H1 (cell line): ENCODE measurements around the gene RBM43. TPM values are rescaled to one million over a fixed set of nuclear protein-coding genes. Genes with fewer than 3 reads are reported as not detected.

Source experiments
- CTCF ChIA-PET: fragments of 300-600 bp; sonication (Branson Sonifier 250); formaldehyde crosslinking; loops from one replicate; lab custom pipeline; 2021; ENCODE audit not compliant: partially characterized antibody; lab: Charles Lee
- POLR2A ChIA-PET: fragments of 300-600 bp; sonication (Branson Sonifier 250); formaldehyde crosslinking; loops from one replicate; lab custom pipeline; 2021; ENCODE audit warnings: inconsistent platforms; ENCODE audit not compliant: partially characterized antibody; lab: Charles Lee
- DNase-seq, 2 experiments: peaks; one replicate each; pipeline versions ENCODE4 v3.0.0 to v3.0.0-alpha.2; 2010 to 2022; ENCODE audit warnings: low spot score in 2 of 2, low read depth in 1 of 2, mixed read lengths in 1 of 2
- FAIRE-seq: peaks from 2 replicates; lab custom pipeline; 2011; peaks lifted over from hg19 to GRCh38; lab: Jason Lieb, UNC
- H2AFZ ChIP-seq: 2 replicates; pipeline ENCODE4 v1.8.1; 2012; ENCODE audit warnings: low read length, inconsistent platforms
- H2AK5ac ChIP-seq: 2 replicates; pipeline ENCODE4 v1.6.1; 2013; ENCODE audit warnings: low read depth, low read length
- H2BK120ac ChIP-seq: replicated peaks from 2 replicates; pipeline ENCODE3; 2013; ENCODE audit warnings: low read depth, low read length, inconsistent platforms
- H2BK12ac ChIP-seq: 2 replicates; pipeline ENCODE4 v1.6.1; 2013; ENCODE audit warnings: low read depth, low read length
- H2BK15ac ChIP-seq: 2 replicates; pipeline ENCODE4 v1.6.1; 2013; ENCODE audit warnings: low read length
- H2BK20ac ChIP-seq: 2 replicates; pipeline ENCODE4 v1.6.1; 2013; ENCODE audit warnings: low read length
- H2BK5ac ChIP-seq: 2 replicates; pipeline ENCODE4 v1.6.1; 2013; ENCODE audit warnings: low read depth, low read length
- H3K14ac ChIP-seq: 2 replicates; pipeline ENCODE4 v1.6.1; 2013; ENCODE audit warnings: inconsistent platforms; ENCODE audit not compliant: insufficient read length
- H3K18ac ChIP-seq: 2 replicates; pipeline ENCODE4 v1.6.1; 2013; ENCODE audit warnings: low read length; ENCODE audit errors: extremely low read depth
- H3K23ac ChIP-seq: 2 replicates; pipeline ENCODE4 v1.6.1; 2013; ENCODE audit warnings: inconsistent platforms; ENCODE audit not compliant: insufficient read length
- H3K23me2 ChIP-seq: 2 replicates; pipeline ENCODE4 v1.6.1; 2013; ENCODE audit warnings: low read depth, low read length
- H3K27ac ChIP-seq: 2 replicates; pipeline ENCODE4 v1.6.1; 2011; ENCODE audit warnings: low read depth, low read length, inconsistent platforms
- H3K27me3 ChIP-seq, 4 experiments: replicated peaks in 1 of 4; 1 replicate in 1 of 4; 2 replicates in 3 of 4; pipeline versions ENCODE4 v1.6.1 to v1.8.1; 2011 to 2013; ENCODE audit warnings: low read length in 3 of 4, mild to moderate bottlenecking in 3 of 4, inconsistent platforms in 2 of 4, mixed read lengths in 2 of 4, moderate library complexity in 1 of 4; ENCODE audit not compliant: control insufficient read depth in 3 of 4, insufficient read depth in 3 of 4; ENCODE audit errors: extremely low read depth in 1 of 4
- H3K36me3 ChIP-seq, 4 experiments: 2 replicates each; pipeline versions ENCODE4 v1.6.1 to v1.8.1; 2011 to 2013; ENCODE audit warnings: mild to moderate bottlenecking in 4 of 4, low read length in 3 of 4, moderate library complexity in 2 of 4, control low read depth in 1 of 4, inconsistent platforms in 1 of 4; ENCODE audit not compliant: insufficient read depth in 4 of 4, control insufficient read depth in 2 of 4
- H3K4ac ChIP-seq: replicated peaks from 2 replicates; pipeline ENCODE3; 2013; ENCODE audit warnings: low read length, low read depth, mixed read lengths, inconsistent platforms; ENCODE audit not compliant: insufficient read length
- H3K4me1 ChIP-seq, 4 experiments: replicated peaks in 1 of 4; 1 replicate in 1 of 4; 2 replicates in 3 of 4; pipeline versions ENCODE4 v1.6.1 to v1.8.1; 2011 to 2013; ENCODE audit warnings: low read length in 3 of 4, inconsistent platforms in 2 of 4, mixed read lengths in 1 of 4; ENCODE audit not compliant: insufficient read depth in 4 of 4, control insufficient read depth in 3 of 4
- H3K4me2 ChIP-seq, 2 experiments: 2 replicates each; pipeline versions ENCODE4 v1.6.1 to v1.8.1; 2011 to 2013; ENCODE audit warnings: low read depth in 2 of 2, low read length in 2 of 2, control low read depth in 1 of 2, inconsistent platforms in 1 of 2, mild to moderate bottlenecking in 1 of 2; ENCODE audit not compliant: insufficient read depth in 1 of 2
- H3K4me3 ChIP-seq, 4 experiments: fragments of 200-600, 300-600 bp in 1 of 4; sonication (generic), shearing (Covaris generic), sonication (Bioruptor Twin) in 1 of 4; 2 replicates each; pipeline versions ENCODE4 v1.5.1 to v1.8.1; 2011 to 2016; ENCODE audit warnings: low read length in 4 of 4, low read depth in 3 of 4, control low read depth in 2 of 4, inconsistent platforms in 2 of 4, mild to moderate bottlenecking in 2 of 4, mixed read lengths in 1 of 4, moderate library complexity in 1 of 4; ENCODE audit not compliant: insufficient read depth in 2 of 4; ENCODE audit errors: extremely low read depth in 1 of 4
- H3K56ac ChIP-seq: replicated peaks from 2 replicates; pipeline ENCODE3; 2013; ENCODE audit warnings: low read depth, mild to moderate bottlenecking, mixed read lengths, low read length, inconsistent platforms; ENCODE audit not compliant: insufficient read length
- H3K79me1 ChIP-seq: 2 replicates; pipeline ENCODE4 v1.6.1; 2013; ENCODE audit warnings: low read depth, low read length, control low read depth
- H3K79me2 ChIP-seq, 2 experiments: 2 replicates each; pipeline versions ENCODE4 v1.6.1 to v1.8.1; 2012 to 2013; ENCODE audit warnings: low read length in 2 of 2, mild to moderate bottlenecking in 2 of 2, inconsistent platforms in 1 of 2; ENCODE audit not compliant: insufficient read depth in 2 of 2, control insufficient read depth in 1 of 2
- H3K9ac ChIP-seq, 4 experiments: replicated peaks in 1 of 4; 1 replicate in 1 of 4; 2 replicates in 3 of 4; pipeline versions ENCODE4 v1.6.1 to v1.8.1; 2011 to 2013; ENCODE audit warnings: low read depth in 3 of 4, low read length in 3 of 4, control low read depth in 2 of 4, mild to moderate bottlenecking in 2 of 4, moderate library complexity in 2 of 4, inconsistent platforms in 1 of 4; ENCODE audit errors: extremely low read depth in 1 of 4
- H3K9me3 ChIP-seq, 2 experiments: 2 replicates each; pipeline versions ENCODE4 v1.6.1 to v1.8.1; 2012 to 2013; ENCODE audit warnings: mild to moderate bottlenecking in 2 of 2, moderate library complexity in 2 of 2, control low read depth in 1 of 2, inconsistent platforms in 1 of 2, low read depth in 1 of 2, low read length in 1 of 2, mixed read lengths in 1 of 2; ENCODE audit not compliant: insufficient read depth in 2 of 2
- H4K20me1 ChIP-seq, 2 experiments: replicated peaks in 1 of 2; 2 replicates each; pipeline versions ENCODE3 to v1.8.1; 2011 to 2013; ENCODE audit warnings: inconsistent platforms in 2 of 2, low read length in 2 of 2, mild to moderate bottlenecking in 1 of 2; ENCODE audit not compliant: insufficient read depth in 2 of 2, control insufficient read depth in 1 of 2
- H4K5ac ChIP-seq: 2 replicates; pipeline ENCODE4 v1.6.1; 2013; ENCODE audit warnings: low read length, low read depth, mixed read lengths, inconsistent platforms; ENCODE audit not compliant: insufficient read length
- H4K8ac ChIP-seq: 2 replicates; pipeline ENCODE4 v1.8.0; 2013; ENCODE audit warnings: mild to moderate bottlenecking, moderate library complexity, low read length, inconsistent platforms; ENCODE audit not compliant: insufficient read depth; ENCODE audit errors: extremely low read depth
- H4K91ac ChIP-seq: replicated peaks from 2 replicates; pipeline ENCODE3; 2013; ENCODE audit warnings: low read length, mixed read lengths, inconsistent platforms; ENCODE audit not compliant: insufficient read length
- WGBS, 2 experiments: shearing (Covaris generic) in 1 of 2; methylation state at CpG; one replicate each; pipeline versions ENCODE4 v1.1.6 to v1.1.7; 2013 to 2015; ENCODE audit warnings: low lambda C conversion rate in 2 of 2, mixed read lengths in 2 of 2, inconsistent platforms in 1 of 2, low coverage in 1 of 2, missing lambda C conversion rate in 1 of 2; ENCODE audit not compliant: insufficient replicate concordance in 2 of 2, insufficient coverage in 1 of 2, insufficient read length in 1 of 2; ENCODE audit errors: extremely low coverage in 1 of 2, missing lambda C conversion rate in 1 of 2; 5-methylcytosine and 5-hydroxymethylcytosine counted together
- polyA plus RNA-seq, 7 experiments: library from polyadenylated mRNA; depleted of rRNA in 3 of 7; stranded (reverse) in 5 of 7; unstranded in 2 of 7; fragments of >200 nt in 5 of 7; fragments of 200-250 nt in 2 of 7; gene quantifications; 1 replicate in 5 of 7; 2 replicates in 1 of 7; 4 replicates in 1 of 7; pipeline versions ENCODE4 v1.2.1 to v1.2.3, GENCODE V29; 2011 to 2013; ENCODE audit warnings: missing spikeins in 2 of 7, mixed read lengths in 2 of 7
- total RNA-seq: library from RNA; stranded (reverse); fragmentation: NEBNext Ultra II Directional; extraction: Animal tissue kit (Norgen Biotek cat#: 25700); gene quantifications from 2 replicates; pipeline ENCODE4 v1.2.1, GENCODE V29; 2021
- TF ChIP-seq, protein P1 (sequence below): IDR thresholded peaks from 2 replicates; pipeline ENCODE4 v1.6.1; 2012; ENCODE audit warnings: inconsistent platforms

RBM43 gene
- total and polyA plus RNA-seq, 2 of the 8 experiments (the other 6 are each of a cell fraction or from before 2014, with no cell fraction given): 1.7 to 2.0 TPM

DNA sequence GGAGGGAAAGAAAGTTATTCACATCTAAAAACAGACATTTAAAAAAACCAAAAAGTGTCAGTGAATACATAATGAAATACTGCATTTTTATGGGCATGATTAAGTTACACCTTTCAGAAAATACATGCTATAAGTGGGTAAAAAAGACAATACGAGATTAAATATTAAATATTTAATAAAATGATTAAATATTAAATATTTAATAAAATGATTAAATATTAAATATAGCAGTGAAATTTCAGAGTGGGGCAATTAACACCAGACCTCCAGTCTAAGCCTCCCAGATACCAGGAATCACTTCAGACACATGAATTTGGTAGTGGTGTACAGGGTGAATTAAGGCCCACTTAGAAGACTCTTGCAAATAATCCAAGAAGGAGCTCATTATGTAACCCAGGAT lies 15.5 kb downstream of the RBM43 start:
- H3K4me1 ChIP-seq: no peaks in the 10 kb centered on the region; a peak in 1 of 7 replicates
- no peak overlapping the region for H3K14ac ChIP-seq
- no peak overlapping the region for H3K4me2 ChIP-seq
- no peaks in the 10 kb centered on the region for H4K20me1 ChIP-seq
- H4K8ac ChIP-seq: no peak overlapping the region
- H3K27me3 ChIP-seq: no peaks in the 10 kb centered on the region
- peaks cover 2 to 5% of the 10 kb centered on the region in 2 experiments; a peak in 2 of 4 replicates for H3K9me3 ChIP-seq
- no peak overlapping the region for H2BK20ac ChIP-seq
- no peaks in the 10 kb centered on the region for H3K23me2 ChIP-seq
- H3K4me3 ChIP-seq: no peak overlapping the region
- TF ChIP-seq, protein P1, sequence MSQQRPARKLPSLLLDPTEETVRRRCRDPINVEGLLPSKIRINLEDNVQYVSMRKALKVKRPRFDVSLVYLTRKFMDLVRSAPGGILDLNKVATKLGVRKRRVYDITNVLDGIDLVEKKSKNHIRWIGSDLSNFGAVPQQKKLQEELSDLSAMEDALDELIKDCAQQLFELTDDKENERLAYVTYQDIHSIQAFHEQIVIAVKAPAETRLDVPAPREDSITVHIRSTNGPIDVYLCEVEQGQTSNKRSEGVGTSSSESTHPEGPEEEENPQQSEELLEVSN: no peak
- no peak overlapping the region for H2AFZ ChIP-seq
- WGBS, 2 experiments: 83% methylated on average over 1 of the region's 1 CpG; no CpG with 5 or more reads in 1 of the 2 experiments
- peaks cover 0 to 6% (median 1%) of the 10 kb centered on the region in 4 experiments; a peak in 4 of 8 replicates for H3K36me3 ChIP-seq
- H3K79me1 ChIP-seq: no peaks in the 10 kb centered on the region
- no peak overlapping the region for H2BK12ac ChIP-seq
- H3K56ac ChIP-seq: no peak overlapping the region
- no peak overlapping the region for H2BK120ac ChIP-seq
- H3K23ac ChIP-seq: no peak overlapping the region
- H3K79me2 ChIP-seq: no peaks in the 10 kb centered on the region
- no peak overlapping the region for H3K4ac ChIP-seq
- H3K18ac ChIP-seq: no peak overlapping the region
- H3K27ac ChIP-seq: no peak overlapping the region
- no peak for DNase-seq
- no peak overlapping the region for H4K5ac ChIP-seq
- no peak overlapping the region for H3K9ac ChIP-seq
- FAIRE-seq: no peak
- CTCF ChIA-PET: no interaction called here
- no peak overlapping the region for H2AK5ac ChIP-seq
- H4K91ac ChIP-seq: no peak overlapping the region
- POLR2A ChIA-PET: interaction anchor here (1.9 kb wide), 1 partner anchor 15 kb away, joined by 4 read pairs; the partner anchor contains the start of gene RBM43
- H2BK15ac ChIP-seq: no peak overlapping the region
- no peak overlapping the region for H2BK5ac ChIP-seq
